HepG2 (cell line): ENCODE results near the gene ABCA13. TPM values are rescaled to one million over a fixed set of nuclear protein-coding genes. Genes with fewer than 3 reads are reported as not detected.

Experiments
- ATAC-seq: fragments of 200-7000 bp; cut with Tn5 transposase; 3 replicates; pipeline ENCODE4 v1.9.1; 2020; ENCODE audit warnings: mild to moderate bottlenecking, moderate library complexity
- BruUV-seq: library from RNA; stranded (reverse); fragments of 400-500 nt; replicated peaks from 2 replicates; lab custom pipeline; 2021; lab: Mats Ljungman, UMichigan
- CTCF ChIA-PET: fragments of 300-600 bp; formaldehyde crosslinking; extraction: SDS; loops from one replicate; lab custom pipeline; 2021; ENCODE audit warnings: low total read pairs, inconsistent platforms, low intra/inter-chr PET ratio; lab: Yijun Ruan, JAX
- POLR2A ChIA-PET: fragments of 350-600 bp; sonication (Branson Sonifier 250); formaldehyde crosslinking; loops from one replicate; lab custom pipeline; 2020; ENCODE audit warnings: antibody characterized with exemption, inconsistent platforms; lab: Yijun Ruan, JAX
- DNase-seq: peaks from one replicate; pipeline ENCODE4 v3.0.0-alpha.2; 2015; ENCODE audit warnings: low spot score
- FAIRE-seq: peaks from 3 replicates; lab custom pipeline; 2011; peaks lifted over from hg19 to GRCh38; lab: Jason Lieb, UNC
- H2AFZ ChIP-seq: one replicate; pipeline ENCODE4 v1.6.1; 2011; ENCODE audit warnings: low read length, inconsistent platforms
- H3K27ac ChIP-seq: fragments of 300-600 bp; 3 replicates; pipeline ENCODE4 v1.8.0; 2011; ENCODE audit warnings: mixed run types, mild to moderate bottlenecking, mixed read lengths, low read length, inconsistent platforms; ENCODE audit not compliant: insufficient read depth; ENCODE audit errors: extremely low read length
- H3K27me3 ChIP-seq, 2 experiments: fragments of 200-600 bp in 1 of 2; 2 replicates in 1 of 2; 3 replicates in 1 of 2; pipeline versions ENCODE4 v1.6.0 to v1.8.0; 2011; ENCODE audit warnings: low read length in 2 of 2, mild to moderate bottlenecking in 2 of 2, moderate library complexity in 2 of 2, inconsistent platforms in 1 of 2; ENCODE audit not compliant: insufficient read depth in 2 of 2, control insufficient read depth in 1 of 2
- H3K36me3 ChIP-seq, 2 experiments: fragments of 200-600 bp in 1 of 2; replicated peaks in 1 of 2; 2 replicates in 1 of 2; 3 replicates in 1 of 2; pipeline versions ENCODE4 v1.5.1 to v1.8.0; 2011; ENCODE audit warnings: low read length in 2 of 2, inconsistent platforms in 1 of 2; ENCODE audit not compliant: insufficient read depth in 2 of 2, control insufficient read depth in 1 of 2
- H3K4me1 ChIP-seq: 2 replicates; pipeline ENCODE4 v1.5.1; 2012; ENCODE audit warnings: low read length, inconsistent platforms; ENCODE audit not compliant: insufficient read depth
- H3K4me2 ChIP-seq: 2 replicates; pipeline ENCODE4 v1.6.0; 2011; ENCODE audit warnings: low read depth, low read length, inconsistent platforms
- H3K4me3 ChIP-seq, 3 experiments: fragments of 200-600 bp in 1 of 3; sonication (generic), shearing (Covaris generic) in 1 of 3; replicated peaks in 1 of 3; 2 replicates each; pipeline ENCODE4 v1.5.1; 2011 to 2016; ENCODE audit warnings: low read length in 3 of 3, inconsistent platforms in 2 of 3, low read depth in 2 of 3, mild to moderate bottlenecking in 2 of 3, control low read depth in 1 of 3, mixed read lengths in 1 of 3; ENCODE audit not compliant: insufficient read depth in 1 of 3
- H3K79me2 ChIP-seq: one replicate; pipeline ENCODE4 v1.6.1; 2011; ENCODE audit warnings: low read length, inconsistent platforms; ENCODE audit not compliant: insufficient read depth
- H3K9ac ChIP-seq: 2 replicates; pipeline ENCODE4 v1.6.0; 2011; ENCODE audit warnings: mild to moderate bottlenecking, low read depth, low read length, inconsistent platforms; ENCODE audit not compliant: insufficient read depth
- H3K9me3 ChIP-seq: 2 replicates; pipeline ENCODE4 v1.5.1; 2012; ENCODE audit warnings: mild to moderate bottlenecking, low read length
- H4K20me1 ChIP-seq: 2 replicates; pipeline ENCODE4 v1.6.0; 2011; ENCODE audit warnings: inconsistent platforms, mild to moderate bottlenecking, low read length, moderate library complexity; ENCODE audit not compliant: insufficient read depth
- GRHL1 ChIP-seq: sonication (generic); formaldehyde crosslinking; conservative IDR thresholded peaks from 2 replicates; pipeline ENCODE4 v1.8.0; 2022; ENCODE audit warnings: missing genetic modification reagents
- SATB2 ChIP-seq: sonication (generic); formaldehyde crosslinking; IDR thresholded peaks from 2 replicates; pipeline ENCODE4 v1.5.0; 2020; ENCODE audit warnings: missing genetic modification reagents
- TFAP4 ChIP-seq: sonication (generic); IDR thresholded peaks from 2 replicates; pipeline ENCODE4 v1.6.1; 2016; ENCODE audit warnings: low read depth, borderline replicate concordance
- ZNF773 ChIP-seq: sonication (generic); formaldehyde crosslinking; IDR thresholded peaks from 2 replicates; pipeline ENCODE4 v1.4.0; 2020; ENCODE audit warnings: missing genetic modification reagents, borderline replicate concordance
- WGBS: methylation state at CpG from one replicate; pipeline ENCODE4 v1.1.6; 2017; ENCODE audit warnings: low lambda C conversion rate; 5-methylcytosine and 5-hydroxymethylcytosine counted together
- in situ Hi-C: cut with HindIII; loops from 2 replicates; pipeline ENCODE4 v1.10.0; 2017; ENCODE audit warnings: low pct_unique_long_range_greater_than_20kb; ENCODE audit not compliant: extremely low pct_ligation_motif_present
- intact Hi-C: fragments of 100-400 bp; cut with micrococcal nuclease; formaldehyde crosslinking; loops from one replicate; pipeline ENCODE4 v1.10.0; 2022; ENCODE audit not compliant: unreplicated experiment
- polyA plus RNA-seq, 8 experiments: library from polyadenylated mRNA; depleted of rRNA in 3 of 8; stranded (reverse) in 7 of 8; unstranded in 1 of 8; fragments of >200 nt; fragmentation: Illumina TruSeq in 4 of 8; extraction: Trizol in 4 of 8; gene quantifications; 2 replicates each; pipeline versions ENCODE4 v1.2.1 to v1.2.3, GENCODE V29; 2011 to 2016; ENCODE audit warnings: low read depth in 4 of 8, missing spikeins in 1 of 8, mixed read lengths in 1 of 8; ENCODE audit not compliant: insufficient read depth in 1 of 8
- total RNA-seq, 5 experiments: library from RNA; depleted of rRNA; stranded (reverse); fragments of >200 nt; fragmentation: Illumina TruSeq; extraction: Trizol; gene quantifications; 2 replicates each; pipeline ENCODE4 v1.2.3, GENCODE V29; 2016; ENCODE audit warnings: low read depth in 1 of 5

Gene ABCA13
- total and polyA plus RNA-seq, 2 of the 13 experiments (the other 11 are each of a cell fraction or from before 2014, with no cell fraction given), result 0.03 TPM; not detected in 1

- ChIA-PET CTCF (no interaction called here), POLR2A (no interaction called here)
- Histone ChIP-seq H3K4me3 (no peak overlapping the region), H3K4me2 (no peak overlapping the region), H4K20me1 (no peaks in the 10 kb centered on the region), H3K36me3 (no peaks in the 10 kb centered on the region), H3K9ac (no peak overlapping the region), H2AFZ (no peak overlapping the region), H3K4me1 (no peaks in the 10 kb centered on the region), H3K79me2 (no peaks in the 10 kb centered on the region), H3K27ac (no peak overlapping the region), H3K9me3 (no peaks in the 10 kb centered on the region), H3K27me3 (no peaks in the 10 kb centered on the region)
- 0% methylated on average over 1 of the region's 1 CpG for WGBS
- intact Hi-C loops, result no loop called here
- TF ChIP-seq SATB2 (CRISPR knock-in tag) (no peak), GRHL1 (CRISPR knock-in tag) (no peak), ZNF773 (no peak)
- FAIRE-seq (no peak), ATAC-seq (no peak), DNase-seq (no peak)
- in situ Hi-C loops, result loop anchor here (25.0 kb wide), 1 partner anchor 1533 kb away; no protein-coding TSS in a partner anchor
- no TSS peak for BruUV-seq
Measured at GRCh38 chr7:48304641-48305040, 133.4 kb downstream of the ABCA13 start.

- BruUV-seq, result no TSS peak
- FAIRE-seq (no peak), ATAC-seq (no peak), DNase-seq (no peak)
- no peak overlapping the region for H2AFZ ChIP-seq
- 12% methylated on average over 5 of the region's 5 CpGs for WGBS
- no peaks in the 10 kb centered on the region for H3K36me3 ChIP-seq
- H3K9me3 ChIP-seq, result no peaks in the 10 kb centered on the region
- no peak overlapping the region for H3K9ac ChIP-seq
- no peaks in the 10 kb centered on the region for H4K20me1 ChIP-seq
- in situ Hi-C loops (loop anchor here (25.0 kb wide), 1 partner anchor 1532 kb away; no protein-coding TSS in a partner anchor), intact Hi-C loops (no loop called here)
- H3K4me1 ChIP-seq, result no peaks in the 10 kb centered on the region
- no peak overlapping the region for H3K4me3 ChIP-seq
- H3K27me3 ChIP-seq, result 0 out of 5 replicates have a peak, but pooled peaks cover 0 to 3% of the 10 kb centered on the region in 2 experiments
- no peak overlapping the region for H3K4me2 ChIP-seq
- ChIA-PET CTCF (no interaction called here), POLR2A (no interaction called here)
- no peaks in the 10 kb centered on the region for H3K79me2 ChIP-seq
- no peak for TF ChIP-seq TFAP4
- no peak overlapping the region for H3K27ac ChIP-seq
Measured at GRCh38 chr7:48305661-48306060, 134.4 kb downstream of the ABCA13 start.
